Colonic mucosa (tissue), 4 donors: ENCODE data around the gene SLK. TPM values are rescaled to one million over a fixed set of nuclear protein-coding genes. Genes with fewer than 3 reads are reported as not detected.

Source experiments
- DNase-seq: peaks from one replicate; pipeline ENCODE4 v3.0.0-alpha.2; 2020
- H3K27ac ChIP-seq: fragments of 200-600 bp; one replicate; pipeline ENCODE4 v1.8.0; 2021
- H3K27me3 ChIP-seq: fragments of 200-600 bp; one replicate; pipeline ENCODE4 v1.8.0; 2021
- H3K36me3 ChIP-seq: fragments of 200-600 bp; one replicate; pipeline ENCODE4 v1.8.0; 2021
- H3K4me1 ChIP-seq: fragments of 200-600 bp; one replicate; pipeline ENCODE4 v1.8.0; 2021; ENCODE audit warnings: mild to moderate bottlenecking
- H3K4me3 ChIP-seq: fragments of 200-600 bp; one replicate; pipeline ENCODE4 v1.8.0; 2021
- H3K9ac ChIP-seq, 2 donors: one replicate each; pipeline ENCODE4 v1.7.0; 2013; ENCODE audit warnings: control low read depth in 2 of 2, low read depth in 2 of 2, low read length in 2 of 2
- H3K9me3 ChIP-seq: fragments of 200-600 bp; one replicate; pipeline ENCODE4 v1.8.0; 2021
- CTCF ChIP-seq: fragments of 200-600 bp; IDR thresholded peaks from one replicate; pipeline ENCODE4 v1.8.0; 2022; ENCODE audit warnings: antibody characterized with exemption, mild to moderate bottlenecking
- intact Hi-C: fragments of 100-400 bp; cut with DNase I; formaldehyde crosslinking; loops from one replicate; pipeline ENCODE4 v1.14.1; 2022
- total RNA-seq, 2 donors: library from RNA; stranded (reverse); fragmentation: NEBNext Ultra II Directional in 1 of 2; extraction: Animal tissue kit (Norgen Biotek cat#: 25700) in 1 of 2; gene quantifications; one replicate each; pipeline ENCODE4 v1.2.1, GENCODE V29; 2021
- donor health status: healthy.
- donor health status: DM: no; HTN: no; CAD: no.
- donor health status: DM: no; HTN: no; CAD: no.

Gene SLK
- total RNA-seq, 2 donors from 2014 or later: 35.5 to 51.6 TPM

DNA sequence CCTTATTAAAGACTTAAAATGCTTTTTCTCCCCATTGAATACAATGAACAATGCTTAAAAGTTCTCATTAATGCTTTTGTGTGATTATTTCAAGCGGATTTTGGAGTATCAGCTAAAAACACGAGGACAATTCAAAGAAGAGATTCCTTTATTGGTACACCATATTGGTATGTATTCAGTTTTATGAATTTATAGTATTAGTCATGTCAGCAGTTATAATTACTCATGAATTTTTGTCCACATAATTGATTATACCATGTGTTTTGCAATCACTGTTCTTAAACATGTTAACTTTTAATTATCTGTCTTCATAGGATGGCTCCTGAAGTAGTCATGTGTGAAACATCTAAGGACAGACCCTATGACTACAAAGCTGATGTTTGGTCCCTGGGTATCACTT is 31.9 kb downstream of the SLK start:
- TF ChIP-seq CTCF: no peak
- intact Hi-C loops: no loop called here

GRCh38 chr10:104002911-104003310 is 36.0 kb downstream of the SLK start:
- DNase-seq: no peak
- no peak for TF ChIP-seq CTCF
- H3K4me1 ChIP-seq: no peaks in the 10 kb centered on the region
- H3K4me3 ChIP-seq: no peak overlapping the region
- no peak overlapping the region for H3K27ac ChIP-seq
- H3K27me3 ChIP-seq: no peaks in the 10 kb centered on the region
- no peaks in the 10 kb centered on the region for H3K9me3 ChIP-seq
- intact Hi-C loops: no loop called here
- H3K9ac ChIP-seq: no peak overlapping the region
- H3K36me3 ChIP-seq: peaks cover 9% of the 10 kb centered on the region

More for the DNA sequence above, 31.9 kb downstream of the SLK start:
- H3K27ac ChIP-seq: no peak overlapping the region
- no peaks in the 10 kb centered on the region for H3K27me3 ChIP-seq
- no peaks in the 10 kb centered on the region for H3K4me1 ChIP-seq
- H3K9ac ChIP-seq: no peak overlapping the region
- H3K9me3 ChIP-seq: no peaks in the 10 kb centered on the region
- DNase-seq: no peak
- peaks cover 5% of the 10 kb centered on the region for H3K36me3 ChIP-seq
- H3K4me3 ChIP-seq: no peak overlapping the region

GRCh38 chr10:104005172-104005863 is 38.4 kb downstream of the SLK start:
- H3K4me3 ChIP-seq: no peak overlapping the region
- H3K4me1 ChIP-seq: no peaks in the 10 kb centered on the region
- no peak overlapping the region for H3K9ac ChIP-seq
- peaks cover 15% of the 10 kb centered on the region for H3K36me3 ChIP-seq
- H3K9me3 ChIP-seq: no peaks in the 10 kb centered on the region
- DNase-seq: no peak
- no peak for TF ChIP-seq CTCF
- no peaks in the 10 kb centered on the region for H3K27me3 ChIP-seq
- intact Hi-C loops: no loop called here
- H3K27ac ChIP-seq: no peak overlapping the region

DNA sequence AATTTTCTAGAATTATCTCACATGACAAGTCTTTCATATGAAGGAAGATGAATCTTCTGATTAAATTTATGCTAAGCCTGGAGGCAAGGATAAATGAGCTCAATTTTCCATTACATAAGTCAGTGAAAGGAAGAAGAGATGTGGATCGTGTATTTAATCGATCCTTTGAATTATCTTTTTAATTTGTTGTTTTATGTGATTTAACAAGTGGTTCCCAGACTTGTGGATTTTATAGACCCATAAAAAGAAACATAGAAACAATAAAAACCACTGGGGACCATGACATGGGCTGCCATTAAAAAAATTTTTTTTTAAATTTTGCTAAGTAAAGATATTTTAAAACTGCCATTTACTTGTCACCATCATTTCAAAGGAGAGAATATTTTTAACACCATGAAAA is 45.0 kb downstream of the SLK start:
- no peaks in the 10 kb centered on the region for H3K9me3 ChIP-seq
- intact Hi-C loops: no loop called here
- H3K9ac ChIP-seq: no peak overlapping the region
- H3K36me3 ChIP-seq: peaks cover 10% of the 10 kb centered on the region
- TF ChIP-seq CTCF: no peak
- H3K4me1 ChIP-seq: no peaks in the 10 kb centered on the region
- no peak overlapping the region for H3K4me3 ChIP-seq
- no peaks in the 10 kb centered on the region for H3K27me3 ChIP-seq
- no peak for DNase-seq
- no peak overlapping the region for H3K27ac ChIP-seq

DNA sequence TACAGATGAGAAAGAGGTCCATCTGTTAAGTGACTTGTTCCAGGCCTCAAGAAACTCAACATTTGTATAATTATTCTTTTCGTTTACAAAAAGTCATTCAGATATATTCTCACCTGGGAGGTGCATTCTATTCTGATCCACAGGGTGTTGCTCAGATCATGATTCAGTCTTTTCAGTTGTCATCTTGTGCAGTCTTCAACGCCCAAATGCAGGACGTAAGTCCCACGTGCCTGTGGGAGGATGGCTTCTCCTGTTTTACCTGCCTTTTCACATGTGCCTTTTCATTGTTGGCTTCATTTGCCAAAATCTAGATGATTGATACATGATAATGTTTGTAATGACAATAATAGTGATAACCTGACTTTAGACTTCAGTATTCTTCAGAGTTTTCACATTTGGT is 46.5 kb downstream of the SLK start:
- no peaks in the 10 kb centered on the region for H3K27me3 ChIP-seq
- no peak overlapping the region for H3K4me3 ChIP-seq
- intact Hi-C loops: no loop called here
- no peaks in the 10 kb centered on the region for H3K9me3 ChIP-seq
- H3K36me3 ChIP-seq: peaks cover 4% of the 10 kb centered on the region
- no peak overlapping the region for H3K27ac ChIP-seq
- no peak for DNase-seq
- H3K4me1 ChIP-seq: no peaks in the 10 kb centered on the region
- H3K9ac ChIP-seq: no peak overlapping the region
- TF ChIP-seq CTCF: no peak
